ENCODE data around the gene TNNI3K. TPM values are rescaled to one million over a fixed set of nuclear protein-coding genes. Genes with fewer than 3 reads are reported as not detected.

Gene TNNI3K
- total RNA-seq, 2 donors from 2014 or later, result 0.59 to 0.96 TPM

DNA sequence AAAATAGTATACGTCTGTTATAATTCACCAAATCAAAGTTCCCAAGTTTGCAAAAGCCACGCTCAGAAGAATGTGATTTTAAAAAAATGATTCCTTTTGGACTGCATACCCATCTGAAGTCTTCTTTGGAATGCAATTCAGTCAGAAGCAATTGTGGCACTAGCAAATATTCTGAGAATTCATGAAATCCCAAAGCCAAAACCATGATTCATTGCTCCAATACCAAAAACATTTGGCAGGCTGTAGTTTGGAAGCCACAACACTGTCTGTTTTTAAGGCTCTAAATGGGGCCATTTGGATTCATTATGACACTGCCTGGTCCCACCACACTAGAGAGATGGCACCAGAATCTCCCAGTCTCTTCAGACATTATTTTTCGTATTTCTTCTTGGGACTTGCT, 299.1 kb downstream of the TNNI3K start:
- intact Hi-C loops (cut with DNase I), result no loop called here
- Histone ChIP-seq H3K9me3 (no peaks in the 10 kb centered on the region), H3K4me1 (no peaks in the 10 kb centered on the region), H3K9ac (ENCODE audit: low read depth in 2 of 2, low read length in 2 of 2) (no peak overlapping the region), H3K4me3 (no peak overlapping the region), H3K36me3 (no peaks in the 10 kb centered on the region), H3K27me3 (no peaks in the 10 kb centered on the region), H3K27ac (no peak overlapping the region)
- TF ChIP-seq, protein P1, sequence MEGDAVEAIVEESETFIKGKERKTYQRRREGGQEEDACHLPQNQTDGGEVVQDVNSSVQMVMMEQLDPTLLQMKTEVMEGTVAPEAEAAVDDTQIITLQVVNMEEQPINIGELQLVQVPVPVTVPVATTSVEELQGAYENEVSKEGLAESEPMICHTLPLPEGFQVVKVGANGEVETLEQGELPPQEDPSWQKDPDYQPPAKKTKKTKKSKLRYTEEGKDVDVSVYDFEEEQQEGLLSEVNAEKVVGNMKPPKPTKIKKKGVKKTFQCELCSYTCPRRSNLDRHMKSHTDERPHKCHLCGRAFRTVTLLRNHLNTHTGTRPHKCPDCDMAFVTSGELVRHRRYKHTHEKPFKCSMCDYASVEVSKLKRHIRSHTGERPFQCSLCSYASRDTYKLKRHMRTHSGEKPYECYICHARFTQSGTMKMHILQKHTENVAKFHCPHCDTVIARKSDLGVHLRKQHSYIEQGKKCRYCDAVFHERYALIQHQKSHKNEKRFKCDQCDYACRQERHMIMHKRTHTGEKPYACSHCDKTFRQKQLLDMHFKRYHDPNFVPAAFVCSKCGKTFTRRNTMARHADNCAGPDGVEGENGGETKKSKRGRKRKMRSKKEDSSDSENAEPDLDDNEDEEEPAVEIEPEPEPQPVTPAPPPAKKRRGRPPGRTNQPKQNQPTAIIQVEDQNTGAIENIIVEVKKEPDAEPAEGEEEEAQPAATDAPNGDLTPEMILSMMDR (IDR thresholded peaks at IDR 0.05), result no peak
- no peak for DNase-seq

- intact Hi-C loops (cut with DNase I), result no loop called here
- Histone ChIP-seq H3K27me3 (no peaks in the 10 kb centered on the region), H3K27ac (no peak overlapping the region), H3K4me3 (no peak overlapping the region), H3K36me3 (no peaks in the 10 kb centered on the region), H3K4me1 (no peaks in the 10 kb centered on the region), H3K9me3 (no peaks in the 10 kb centered on the region), H3K9ac (ENCODE audit: low read depth in 2 of 2, low read length in 2 of 2) (no peak overlapping the region)
- no peak for DNase-seq
- TF ChIP-seq, protein P1 (IDR thresholded peaks at IDR 0.05), result no peak
Measured at GRCh38 chr1:74545821-74546220, 310.6 kb downstream of the TNNI3K start.

GRCh38 chr1:74548961-74549750, 314.0 kb downstream of the TNNI3K start:
- no peak overlapping the region for H3K27ac ChIP-seq
- DNase-seq, result no peak
- TF ChIP-seq, protein P1 (IDR thresholded peaks at IDR 0.05), result no peak

DNA sequence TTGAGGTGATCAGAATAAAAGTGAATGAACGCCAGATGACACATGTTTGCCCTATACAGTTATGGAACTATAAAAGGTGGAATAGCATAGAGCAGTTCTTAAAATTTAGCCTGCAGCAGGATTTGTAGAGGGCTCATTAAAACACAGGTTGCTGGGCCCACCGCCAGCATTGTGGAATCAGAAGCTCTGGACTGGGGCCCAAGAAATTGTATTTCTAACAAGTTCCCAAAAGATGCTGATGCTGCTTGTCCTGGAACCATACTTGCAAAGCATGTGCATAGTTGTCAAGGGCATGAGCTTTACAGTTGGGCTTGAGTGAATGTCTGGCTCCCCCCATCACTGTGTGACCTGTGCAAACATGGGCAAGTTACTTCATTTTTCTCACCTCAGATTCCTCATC, 314.7 kb downstream of the TNNI3K start:
- TF ChIP-seq, protein P1 (IDR thresholded peaks at IDR 0.05), result no peak
- no peak overlapping the region for H3K4me3 ChIP-seq
- no peaks in the 10 kb centered on the region for H3K9me3 ChIP-seq
- H3K4me1 ChIP-seq, result no peaks in the 10 kb centered on the region
- no peak for DNase-seq
- no peaks in the 10 kb centered on the region for H3K36me3 ChIP-seq
- H3K27me3 ChIP-seq, result no peaks in the 10 kb centered on the region
- H3K27ac ChIP-seq, result no peak overlapping the region
- H3K9ac ChIP-seq (ENCODE audit: low read depth in 2 of 2, low read length in 2 of 2), result no peak overlapping the region
- intact Hi-C loops (cut with DNase I), result no loop called here

More at GRCh38 chr1:74548961-74549750, 314.0 kb downstream of the TNNI3K start:
- Histone ChIP-seq H3K36me3 (no peaks in the 10 kb centered on the region), H3K4me1 (no peaks in the 10 kb centered on the region), H3K9me3 (no peaks in the 10 kb centered on the region), H3K9ac (ENCODE audit: low read depth in 2 of 2, low read length in 2 of 2) (no peak overlapping the region), H3K27me3 (no peaks in the 10 kb centered on the region), H3K4me3 (no peak overlapping the region)
- intact Hi-C loops (cut with DNase I), result no loop called here

DNA sequence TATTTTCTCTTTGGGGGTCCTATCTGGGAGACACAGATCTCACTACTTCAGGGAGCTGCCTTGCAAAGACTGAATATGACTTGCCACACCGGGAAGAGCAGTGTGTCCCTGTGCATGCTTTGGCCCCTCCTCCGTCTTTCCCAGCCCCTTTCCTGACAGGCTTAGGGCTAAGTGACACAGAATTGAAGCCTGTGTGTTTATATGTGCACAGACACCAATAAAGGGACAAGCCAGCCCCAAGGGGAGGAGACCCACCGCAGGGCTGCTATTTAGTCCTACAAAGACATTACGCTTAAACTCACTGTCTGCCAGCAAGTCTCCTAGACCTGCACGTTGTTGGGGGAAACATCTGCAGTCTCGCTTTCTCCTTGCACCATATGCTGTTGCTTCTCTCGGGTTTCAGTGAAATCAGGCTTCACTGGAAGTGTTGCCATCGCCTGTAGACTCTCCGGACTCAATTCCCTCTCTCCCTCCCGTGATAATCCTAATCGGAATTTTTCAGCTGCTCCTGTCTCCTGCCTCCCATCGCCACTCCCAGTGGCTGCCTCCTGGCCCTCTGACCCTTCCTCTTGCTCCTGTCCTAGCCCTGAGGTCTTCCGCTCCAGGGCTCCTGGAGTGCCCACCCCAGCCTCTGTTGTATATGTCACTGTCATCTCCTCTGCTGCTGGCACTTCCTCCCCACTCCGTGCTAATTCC, 335.8 kb downstream of the TNNI3K start:
- Histone ChIP-seq H3K36me3 (no peaks in the 10 kb centered on the region), H3K27ac (no peak overlapping the region), H3K4me1 (no peaks in the 10 kb centered on the region), H3K9ac (ENCODE audit: low read depth in 2 of 2, low read length in 2 of 2) (no peak overlapping the region), H3K4me3 (no peak overlapping the region), H3K27me3 (no peaks in the 10 kb centered on the region), H3K9me3 (no peaks in the 10 kb centered on the region)
- TF ChIP-seq, protein P1 (IDR thresholded peaks at IDR 0.05), result no peak
- intact Hi-C loops (cut with DNase I), result no loop called here
- DNase-seq, result no peak

Data from colonic mucosa (tissue), 4 donors.